Esophagus muscularis mucosa (tissue), 4 donors: ENCODE data around the gene SV2B. TPM values are rescaled to one million over a fixed set of nuclear protein-coding genes. Genes with fewer than 3 reads are reported as not detected.
A peak's percentile ranks its signal among the peaks of the same experiment; 100 is the strongest.

Experiments used
- DNase-seq: peaks from one replicate; pipeline ENCODE4 v3.0.0-alpha.2; 2017; ENCODE audit errors: extremely low spot score
- H3K27ac ChIP-seq, 4 donors: fragments of 200-600 bp; sonication (generic); replicated peaks in 1 of 4; 1 replicate in 3 of 4; 2 replicates in 1 of 4; pipeline ENCODE4 v1.5.1; 2016 to 2019; ENCODE audit warnings: mild to moderate bottlenecking in 1 of 4
- H3K27me3 ChIP-seq, 4 donors: fragments of 200-600 bp; sonication (generic); one replicate each; pipeline versions ENCODE4 v1.5.1 to v1.6.0; 2016 to 2019
- H3K36me3 ChIP-seq, 4 donors: fragments of 200-600 bp; sonication (generic); one replicate each; pipeline ENCODE4 v1.5.1; 2016 to 2019
- H3K4me1 ChIP-seq, 4 donors: fragments of 200-600 bp; sonication (generic); one replicate each; pipeline ENCODE4 v1.5.1; 2016 to 2019
- H3K4me3 ChIP-seq, 4 donors: fragments of 200-600 bp; sonication (generic); 1 replicate in 2 of 4; 2 replicates in 2 of 4; pipeline ENCODE4 v1.5.1; 2016 to 2019; ENCODE audit warnings: mild to moderate bottlenecking in 4 of 4, moderate library complexity in 1 of 4
- H3K9me3 ChIP-seq, 4 donors: fragments of 200-600 bp; sonication (generic); 1 replicate in 3 of 4; 2 replicates in 1 of 4; pipeline ENCODE4 v1.5.1; 2016 to 2019
- CTCF ChIP-seq, 3 experiments: fragments of 200-600 bp in 2 of 3; fragments of 450-650 bp in 1 of 3; sonication (generic) in 2 of 3; IDR thresholded peaks; one replicate each; pipeline ENCODE4 v1.5.1; 2017 to 2019; ENCODE audit warnings: antibody characterized with exemption in 3 of 3, mild to moderate bottlenecking in 2 of 3, moderate library complexity in 1 of 3
- EP300 ChIP-seq: sonication (generic); formaldehyde crosslinking; IDR thresholded peaks from one replicate; pipeline ENCODE4 v1.6.1; 2017; ENCODE audit warnings: antibody characterized with exemption
- POLR2A ChIP-seq: fragments of 450-650 bp; IDR thresholded peaks from one replicate; pipeline ENCODE4 v1.6.1; 2017; ENCODE audit warnings: antibody characterized with exemption, moderate library complexity, mild to moderate bottlenecking, low read depth
- POLR2AphosphoS5 ChIP-seq, 2 donors: sonication (generic); formaldehyde crosslinking; IDR thresholded peaks; one replicate each; pipeline ENCODE4 v1.6.1; 2017; ENCODE audit warnings: antibody characterized with exemption in 2 of 2
- WGBS: methylation state at CpG from one replicate; pipeline ENCODE4 v1.1.5; 2018; 5-methylcytosine and 5-hydroxymethylcytosine counted together
- intact Hi-C: fragments of 100-400 bp; cut with DNase I; formaldehyde crosslinking; loops from one replicate; pipeline ENCODE4 v1.15.1; 2023
- total RNA-seq, 4 donors: library from RNA; depleted of rRNA; stranded (reverse); fragments of >200 nt; gene quantifications; one replicate each; pipeline versions ENCODE4 v1.1.0 to v1.2.1, GENCODE V29; 2016

The SV2B gene
- total RNA-seq, 4 donors from 2014 or later = 1.9 to 3.0 (median 2.1) TPM

DNA sequence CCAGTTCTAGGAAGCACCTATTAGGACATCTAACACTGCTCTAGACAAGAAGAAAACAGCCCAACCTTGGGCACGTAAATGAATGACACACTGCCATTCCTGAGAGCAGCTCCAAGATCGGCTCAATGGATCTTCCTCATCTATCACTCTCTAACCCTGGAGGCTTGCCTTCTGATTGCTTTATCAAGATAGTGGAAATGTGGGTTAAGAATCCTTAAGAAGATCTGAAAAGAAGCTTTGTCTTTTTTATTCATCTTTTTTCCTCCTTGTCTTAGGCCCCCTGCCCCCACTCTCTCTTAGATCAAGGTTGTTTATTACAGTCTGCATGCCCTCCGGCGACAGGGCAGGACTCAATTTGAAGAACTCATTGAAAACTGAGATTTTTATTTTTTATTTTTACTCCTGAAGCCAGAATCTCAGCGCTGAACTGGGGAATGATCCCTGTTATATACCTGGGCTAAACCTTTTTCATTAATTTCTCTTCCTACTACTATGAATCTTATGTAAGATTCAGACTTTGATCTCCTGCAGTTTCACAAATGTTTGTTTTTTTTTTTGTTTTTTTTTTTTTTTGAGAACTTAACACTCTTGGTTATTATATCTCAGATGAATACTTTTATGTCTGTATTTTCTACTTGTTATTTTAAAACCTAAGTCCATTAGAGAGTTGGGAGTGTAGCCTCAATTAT lies 219.5 kb downstream of the SV2B start:
- WGBS = 58% methylated on average over 5 of the region's 5 CpGs
- no peaks in the 10 kb centered on the region for H3K36me3 ChIP-seq
- H3K27ac ChIP-seq = no peak overlapping the region
- no peaks in the 10 kb centered on the region for H3K4me1 ChIP-seq
- H3K27me3 ChIP-seq = peaks cover 0 to 8% (median 0%) of the 10 kb centered on the region in 4 donors
- TF ChIP-seq POLR2A = no peak
- no peak for TF ChIP-seq POLR2AphosphoS5 (IDR thresholded peaks at IDR 0.05)
- no peak for TF ChIP-seq CTCF (IDR thresholded peaks at IDR 0.05)
- TF ChIP-seq EP300 = no peak
- H3K4me3 ChIP-seq = no peak overlapping the region
- peak; percentile 24 for DNase-seq
- H3K9me3 ChIP-seq = no peaks in the 10 kb centered on the region
- intact Hi-C loops = no loop called here

DNA sequence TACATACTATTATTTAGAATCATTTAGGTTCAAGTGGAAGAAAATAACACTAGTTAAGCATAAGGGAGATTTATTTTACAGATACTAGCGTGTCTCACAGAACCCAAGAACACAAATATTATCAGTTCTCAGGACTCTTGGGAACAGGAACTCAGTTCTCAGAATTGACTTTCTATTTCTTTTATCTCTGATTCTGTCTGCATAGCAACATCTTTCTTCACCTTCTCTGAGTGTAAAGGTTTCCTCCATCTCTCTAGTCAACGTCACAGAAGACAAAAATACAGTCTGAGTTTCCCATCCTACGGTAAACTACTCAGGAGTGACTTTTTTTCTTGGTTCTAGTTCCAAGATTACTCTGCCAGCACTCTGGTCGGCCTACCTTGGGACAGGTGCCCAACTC lies 220.0 kb downstream of the SV2B start:
- H3K36me3 ChIP-seq = no peaks in the 10 kb centered on the region
- 81% methylated on average over 4 of the region's 4 CpGs for WGBS
- no peaks in the 10 kb centered on the region for H3K4me1 ChIP-seq
- intact Hi-C loops = no loop called here
- H3K9me3 ChIP-seq = peaks cover 0 to 1% (median 0%) of the 10 kb centered on the region in 4 donors
- H3K4me3 ChIP-seq = no peak overlapping the region
- H3K27ac ChIP-seq = no peak overlapping the region
- peaks cover 0 to 8% (median 0%) of the 10 kb centered on the region in 4 donors for H3K27me3 ChIP-seq
- TF ChIP-seq CTCF (IDR thresholded peaks at IDR 0.05) (no peak), EP300 (no peak), POLR2A (no peak), POLR2AphosphoS5 (IDR thresholded peaks at IDR 0.05) (no peak)
- DNase-seq = no peak

DNA sequence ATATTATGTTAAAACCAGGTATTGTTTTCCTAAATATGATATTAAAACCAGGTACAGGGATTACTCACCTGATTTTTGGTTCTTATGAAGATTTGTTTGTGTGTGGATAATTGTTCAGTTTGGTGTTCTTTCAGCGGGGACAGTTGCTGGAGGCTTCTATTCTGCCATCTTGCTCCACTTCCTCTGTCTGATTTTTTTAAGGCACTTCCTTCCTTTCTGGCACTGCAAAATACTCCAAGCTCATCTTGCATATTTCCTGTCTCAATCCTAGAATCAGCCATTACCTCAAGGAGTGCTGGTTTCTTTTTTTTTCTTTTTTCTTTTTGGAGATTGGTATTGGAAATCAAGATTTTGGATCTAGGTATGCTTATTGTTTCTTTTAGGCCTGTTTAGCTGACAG lies 229.9 kb downstream of the SV2B start:
- Histone ChIP-seq H3K4me3 (no peak overlapping the region), H3K4me1 (no peaks in the 10 kb centered on the region), H3K27ac (no peak overlapping the region), H3K36me3 (no peaks in the 10 kb centered on the region), H3K9me3 (peaks cover 0 to 3% (median 0%) of the 10 kb centered on the region in 4 donors), H3K27me3 (no peaks in the 10 kb centered on the region)
- DNase-seq = no peak
- intact Hi-C loops = no loop called here
- 71% methylated on average over 1 of the region's 1 CpG for WGBS
- no peak for TF ChIP-seq POLR2AphosphoS5 (IDR thresholded peaks at IDR 0.05)
- no peak for TF ChIP-seq POLR2A
- TF ChIP-seq EP300 = no peak
- TF ChIP-seq CTCF (IDR thresholded peaks at IDR 0.05) = no peak

DNA sequence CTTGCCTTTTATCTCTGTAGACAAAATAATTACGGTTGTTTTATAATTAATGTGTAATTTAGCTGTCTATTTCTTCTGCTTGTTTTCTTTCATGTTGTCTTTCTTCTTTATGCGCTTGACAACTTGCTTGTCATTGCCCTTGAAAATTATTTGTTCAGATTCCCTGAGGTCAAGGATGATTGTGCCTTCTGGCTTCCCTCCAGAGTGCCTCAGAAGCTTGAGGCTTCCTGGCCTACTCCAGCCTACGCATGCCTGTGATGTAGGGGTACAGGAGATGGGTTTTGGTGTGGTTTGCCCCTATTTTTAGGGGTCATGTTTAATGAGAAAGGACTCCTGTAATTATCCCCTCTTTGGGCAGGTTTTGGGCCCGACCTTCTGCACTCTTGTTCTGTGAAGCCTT lies 231.5 kb downstream of the SV2B start:
- Histone ChIP-seq H3K9me3 (no peaks in the 10 kb centered on the region), H3K4me3 (no peak overlapping the region), H3K4me1 (no peaks in the 10 kb centered on the region), H3K27ac (no peak overlapping the region), H3K36me3 (no peaks in the 10 kb centered on the region), H3K27me3 (no peaks in the 10 kb centered on the region)
- 87% methylated on average over 4 of the region's 4 CpGs for WGBS
- TF ChIP-seq POLR2AphosphoS5 (IDR thresholded peaks at IDR 0.05) = no peak
- TF ChIP-seq CTCF (IDR thresholded peaks at IDR 0.05) = no peak
- TF ChIP-seq EP300 = no peak
- no peak for TF ChIP-seq POLR2A
- intact Hi-C loops = no loop called here
- no peak for DNase-seq

DNA sequence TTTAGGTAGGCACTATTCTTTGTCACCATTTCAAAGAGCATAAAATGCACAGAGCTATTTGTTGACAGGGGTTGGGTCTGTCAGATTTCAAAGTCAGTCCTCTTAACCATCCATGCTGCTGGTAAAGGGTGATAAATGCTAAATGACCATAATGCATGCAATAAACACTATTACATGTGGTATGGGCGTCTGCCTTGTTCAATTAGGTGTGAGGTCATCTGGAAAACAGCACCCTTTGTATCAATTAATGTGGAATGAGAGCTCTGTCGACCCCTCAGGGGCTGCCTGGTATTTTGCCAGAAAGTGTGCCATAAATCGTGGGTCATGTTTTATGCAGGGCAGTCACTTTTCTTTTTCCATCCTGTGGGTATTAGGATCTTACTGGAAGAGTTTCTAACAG lies 235.6 kb downstream of the SV2B start:
- 74% methylated on average over 3 of the region's 3 CpGs for WGBS
- no peaks in the 10 kb centered on the region for H3K9me3 ChIP-seq
- intact Hi-C loops = no loop called here

More for the DNA sequence above, 235.6 kb downstream of the SV2B start:
- H3K36me3 ChIP-seq = no peaks in the 10 kb centered on the region
- peaks cover 0 to 4% (median 2%) of the 10 kb centered on the region in 4 donors for H3K27me3 ChIP-seq
- no peaks in the 10 kb centered on the region for H3K4me1 ChIP-seq
- no peak for DNase-seq
- no peak overlapping the region for H3K27ac ChIP-seq
- TF ChIP-seq POLR2AphosphoS5 (IDR thresholded peaks at IDR 0.05) = no peak
- no peak for TF ChIP-seq CTCF (IDR thresholded peaks at IDR 0.05)
- TF ChIP-seq POLR2A = no peak
- TF ChIP-seq EP300 = no peak
- no peak overlapping the region for H3K4me3 ChIP-seq
